Peyer's patch (tissue), 4 donors: ENCODE results near the gene CHST15.

Source experiments
- POLR2A ChIP-seq, 2 donors: fragments of 450-650 bp; IDR thresholded peaks; one replicate each; pipeline ENCODE4 v1.5.1; 2017; ENCODE audit warnings: antibody characterized with exemption in 2 of 2, mild to moderate bottlenecking in 2 of 2, moderate library complexity in 2 of 2
- TF ChIP-seq, protein P1 (sequence below), 6 experiments: fragments of 450-650 bp in 4 of 6; fragments of 200-600 bp in 2 of 6; sonication (generic) in 1 of 6; IDR thresholded peaks; one replicate each; pipeline ENCODE4 v1.5.1; 2017 to 2019; ENCODE audit warnings: antibody characterized with exemption in 6 of 6, mild to moderate bottlenecking in 3 of 6, moderate library complexity in 1 of 6

DNA sequence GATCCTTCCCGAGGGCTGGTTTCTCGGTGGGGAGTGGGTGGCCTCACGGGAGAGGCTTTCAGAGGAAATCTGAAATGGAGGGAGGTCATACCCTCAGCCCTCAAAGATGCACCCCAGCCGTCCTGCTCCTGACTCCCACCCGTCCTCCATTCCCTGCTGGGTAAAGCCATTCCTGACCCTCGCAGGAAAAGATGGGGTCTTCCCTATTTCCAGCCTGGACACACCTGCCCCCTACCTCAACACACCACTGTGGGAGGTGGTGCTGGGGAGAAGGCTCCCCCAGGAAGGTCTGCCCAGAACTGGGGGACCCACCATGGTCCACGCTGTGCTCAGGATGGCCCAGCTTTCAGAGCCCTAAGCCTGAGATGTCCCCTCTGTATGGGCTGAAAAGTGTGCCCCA is 86.9 kb downstream of the CHST15 start:
- TF ChIP-seq, protein P1, sequence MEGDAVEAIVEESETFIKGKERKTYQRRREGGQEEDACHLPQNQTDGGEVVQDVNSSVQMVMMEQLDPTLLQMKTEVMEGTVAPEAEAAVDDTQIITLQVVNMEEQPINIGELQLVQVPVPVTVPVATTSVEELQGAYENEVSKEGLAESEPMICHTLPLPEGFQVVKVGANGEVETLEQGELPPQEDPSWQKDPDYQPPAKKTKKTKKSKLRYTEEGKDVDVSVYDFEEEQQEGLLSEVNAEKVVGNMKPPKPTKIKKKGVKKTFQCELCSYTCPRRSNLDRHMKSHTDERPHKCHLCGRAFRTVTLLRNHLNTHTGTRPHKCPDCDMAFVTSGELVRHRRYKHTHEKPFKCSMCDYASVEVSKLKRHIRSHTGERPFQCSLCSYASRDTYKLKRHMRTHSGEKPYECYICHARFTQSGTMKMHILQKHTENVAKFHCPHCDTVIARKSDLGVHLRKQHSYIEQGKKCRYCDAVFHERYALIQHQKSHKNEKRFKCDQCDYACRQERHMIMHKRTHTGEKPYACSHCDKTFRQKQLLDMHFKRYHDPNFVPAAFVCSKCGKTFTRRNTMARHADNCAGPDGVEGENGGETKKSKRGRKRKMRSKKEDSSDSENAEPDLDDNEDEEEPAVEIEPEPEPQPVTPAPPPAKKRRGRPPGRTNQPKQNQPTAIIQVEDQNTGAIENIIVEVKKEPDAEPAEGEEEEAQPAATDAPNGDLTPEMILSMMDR (IDR thresholded peaks at IDR 0.05) = no peak
- no peak for TF ChIP-seq POLR2A (IDR thresholded peaks at IDR 0.05)
